Effector memory CD4-positive, alpha-beta T cell (primary cell): ENCODE data around the gene DAP.
"Not testable (repeated sequence)": the region's sequence is repeated elsewhere in the genome, so short reads cannot be mapped to it uniquely, and the experiment has no call there.

Source experiments
- DNase-seq, 3 donors: peaks; one replicate each; pipeline ENCODE4 v3.0.0-alpha.2; 2020
- H3K27ac ChIP-seq: 2 replicates; pipeline ENCODE4 v1.7.0; 2013; ENCODE audit warnings: mild to moderate bottlenecking, low read length, moderate library complexity; ENCODE audit not compliant: insufficient read depth, poor library complexity, severe bottlenecking
- H3K27me3 ChIP-seq: replicated peaks from 2 replicates; pipeline ENCODE4 v1.7.0; 2013; ENCODE audit warnings: mild to moderate bottlenecking, low read length; ENCODE audit not compliant: insufficient read depth, control insufficient read depth, poor library complexity, severe bottlenecking
- H3K36me3 ChIP-seq: 2 replicates; pipeline ENCODE4 v1.7.0; 2013; ENCODE audit warnings: mild to moderate bottlenecking, low read length, moderate library complexity; ENCODE audit not compliant: control insufficient read depth, insufficient read depth
- H3K4me1 ChIP-seq: 2 replicates; pipeline ENCODE4 v1.7.0; 2013; ENCODE audit warnings: low read length, mild to moderate bottlenecking; ENCODE audit not compliant: control insufficient read depth, insufficient read depth, poor library complexity, severe bottlenecking
- H3K4me3 ChIP-seq: 2 replicates; pipeline ENCODE4 v1.7.0; 2013; ENCODE audit warnings: low read length, low read depth, mild to moderate bottlenecking; ENCODE audit not compliant: insufficient read depth, poor library complexity, severe bottlenecking
- H3K9me3 ChIP-seq: 2 replicates; pipeline ENCODE4 v1.7.0; 2013; ENCODE audit warnings: mild to moderate bottlenecking, low read length, moderate library complexity; ENCODE audit not compliant: control insufficient read depth

The DAP gene

GRCh38 chr5:10666531-10667299 lies 94.3 kb downstream of the DAP start:
- Histone ChIP-seq H3K36me3 (no peaks in the 10 kb centered on the region), H3K27ac (no peak overlapping the region), H3K4me3 (no peak overlapping the region), H3K9me3 (no peaks in the 10 kb centered on the region), H3K27me3 (no peaks in the 10 kb centered on the region), H3K4me1 (no peaks in the 10 kb centered on the region)
- no peak for DNase-seq

- no peak for DNase-seq
- Histone ChIP-seq H3K27ac (no peak overlapping the region), H3K4me1 (no peaks in the 10 kb centered on the region), H3K27me3 (no peaks in the 10 kb centered on the region), H3K9me3 (no peaks in the 10 kb centered on the region), H3K4me3 (no peak overlapping the region), H3K36me3 (no peaks in the 10 kb centered on the region)
Measured at GRCh38 chr5:10665799-10666198, 95.2 kb downstream of the DAP start.

- not testable (repeated sequence) for H3K4me3 ChIP-seq, H3K4me1 ChIP-seq, DNase-seq, H3K27me3 ChIP-seq, H3K36me3 ChIP-seq, H3K27ac ChIP-seq, H3K9me3 ChIP-seq
Measured at GRCh38 chr5:10664180-10664769, 96.8 kb downstream of the DAP start.

GRCh38 chr5:10663489-10664179 lies 97.4 kb downstream of the DAP start:
- Histone ChIP-seq H3K4me1 (no peaks in the 10 kb centered on the region), H3K27ac (no peak overlapping the region), H3K27me3 (no peaks in the 10 kb centered on the region), H3K36me3 (no peaks in the 10 kb centered on the region), H3K9me3 (no peaks in the 10 kb centered on the region), H3K4me3 (no peak overlapping the region)
- DNase-seq, result no peak

- Histone ChIP-seq H3K9me3 (no peaks in the 10 kb centered on the region), H3K4me3 (no peak overlapping the region), H3K27me3 (no peaks in the 10 kb centered on the region), H3K36me3 (no peaks in the 10 kb centered on the region), H3K4me1 (no peaks in the 10 kb centered on the region), H3K27ac (no peak overlapping the region)
- DNase-seq, result no peak
Measured at GRCh38 chr5:10662661-10663488, 98.2 kb downstream of the DAP start.

GRCh38 chr5:10662083-10662482 lies 99.0 kb downstream of the DAP start:
- Histone ChIP-seq H3K4me1 (no peaks in the 10 kb centered on the region), H3K4me3 (no peak overlapping the region), H3K9me3 (no peaks in the 10 kb centered on the region), H3K27me3 (no peaks in the 10 kb centered on the region), H3K36me3 (no peaks in the 10 kb centered on the region), H3K27ac (no peak overlapping the region)
- DNase-seq, result no peak

GRCh38 chr5:10661401-10661800 lies 99.6 kb downstream of the DAP start:
- Histone ChIP-seq H3K27ac (no peak overlapping the region), H3K27me3 (no peaks in the 10 kb centered on the region), H3K4me1 (no peaks in the 10 kb centered on the region), H3K36me3 (no peaks in the 10 kb centered on the region), H3K9me3 (no peaks in the 10 kb centered on the region), H3K4me3 (no peak overlapping the region)
- no peak for DNase-seq

- no peaks in the 10 kb centered on the region for H3K4me1 ChIP-seq
- H3K27me3 ChIP-seq, result no peaks in the 10 kb centered on the region
- H3K4me3 ChIP-seq, result no peak overlapping the region
- no peaks in the 10 kb centered on the region for H3K36me3 ChIP-seq
- H3K9me3 ChIP-seq, result no peaks in the 10 kb centered on the region
- H3K27ac ChIP-seq, result no peak overlapping the region
- no peak for DNase-seq
Measured at GRCh38 chr5:10660720-10661387, 100.2 kb downstream of the DAP start.

GRCh38 chr5:10660135-10660534 lies 100.9 kb downstream of the DAP start:
- Histone ChIP-seq H3K9me3 (no peaks in the 10 kb centered on the region), H3K4me3 (no peak overlapping the region), H3K27me3 (no peaks in the 10 kb centered on the region), H3K4me1 (no peaks in the 10 kb centered on the region), H3K36me3 (no peaks in the 10 kb centered on the region), H3K27ac (no peak overlapping the region)
- DNase-seq, result no peak
